Panc1 (cell line): ENCODE measurements around the gene SMPD1. TPM values are rescaled to one million over a fixed set of nuclear protein-coding genes. Genes with fewer than 3 reads are reported as not detected.

Source experiments
- total RNA-seq: library from RNA; stranded (reverse); gene quantifications from one replicate; pipeline ENCODE4 v1.2.1, GENCODE V29; 2021; ENCODE audit not compliant: unreplicated experiment

Gene SMPD1
- total RNA-seq, 1 experiment from 2014 or later: 20.0 TPM

Other genes starting within 250 kb of the SMPD1 start
- gene OR52B2, start 220.1 kb upstream of the SMPD1 start, total RNA-seq: not detected
- gene OR52W1, start 191.2 kb upstream of the SMPD1 start, total RNA-seq: not detected
- gene C11orf42, start 184.9 kb upstream of the SMPD1 start, total RNA-seq: not detected
- gene FHIP1B, start 155.8 kb upstream of the SMPD1 start, total RNA-seq: 42.8 TPM
- gene CNGA4, start 151.4 kb upstream of the SMPD1 start, total RNA-seq: 0.62 TPM
- not detected for gene CCKBR, start 130.6 kb upstream of the SMPD1 start, total RNA-seq
- gene CAVIN3, start 70.0 kb upstream of the SMPD1 start, total RNA-seq: 31.1 TPM
- gene APBB1, start 28.6 kb downstream of the SMPD1 start, total RNA-seq: 9.6 TPM
- gene HPX, start 50.5 kb downstream of the SMPD1 start, total RNA-seq: 1.0 TPM
- 35.4 TPM for gene TRIM3, start 83.5 kb downstream of the SMPD1 start, total RNA-seq
- 116 TPM for gene ARFIP2, start 90.9 kb downstream of the SMPD1 start, total RNA-seq
- gene TIMM10B, start 91.0 kb downstream of the SMPD1 start, total RNA-seq: 63.8 TPM
- gene DNHD1, start 106.8 kb downstream of the SMPD1 start, total RNA-seq: 10.6 TPM
- 23.1 TPM for gene RRP8, start 213.1 kb downstream of the SMPD1 start, total RNA-seq
- 204 TPM for gene ILK, start 213.3 kb downstream of the SMPD1 start, total RNA-seq
- gene TAF10, start 221.7 kb downstream of the SMPD1 start, total RNA-seq: 387 TPM
- 200 TPM for gene TPP1, start 228.9 kb downstream of the SMPD1 start, total RNA-seq